Right lobe of liver (tissue), 4 donors: Measurements from ENCODE around the gene DRC1.

ENCODE experiments used
- POLR2A ChIP-seq: fragments of 450-650 bp; IDR thresholded peaks from one replicate; pipeline ENCODE4 v1.6.1; 2017; ENCODE audit warnings: antibody characterized with exemption, mild to moderate bottlenecking
- TF ChIP-seq, protein P1 (sequence below), 4 donors: fragments of 200-600 bp in 3 of 4; fragments of 450-650 bp in 1 of 4; IDR thresholded peaks; one replicate each; pipeline versions ENCODE4 v1.5.1 to v1.8.0; 2016 to 2022; ENCODE audit warnings: antibody characterized with exemption in 4 of 4, mild to moderate bottlenecking in 2 of 4
- donor health status: DM: no; HTN: no; CAD: no.
- donor health status: DM: no; HTN: no; CAD: no.
- donor health status: DM: no; HTN: yes; CAD: no.

DNA sequence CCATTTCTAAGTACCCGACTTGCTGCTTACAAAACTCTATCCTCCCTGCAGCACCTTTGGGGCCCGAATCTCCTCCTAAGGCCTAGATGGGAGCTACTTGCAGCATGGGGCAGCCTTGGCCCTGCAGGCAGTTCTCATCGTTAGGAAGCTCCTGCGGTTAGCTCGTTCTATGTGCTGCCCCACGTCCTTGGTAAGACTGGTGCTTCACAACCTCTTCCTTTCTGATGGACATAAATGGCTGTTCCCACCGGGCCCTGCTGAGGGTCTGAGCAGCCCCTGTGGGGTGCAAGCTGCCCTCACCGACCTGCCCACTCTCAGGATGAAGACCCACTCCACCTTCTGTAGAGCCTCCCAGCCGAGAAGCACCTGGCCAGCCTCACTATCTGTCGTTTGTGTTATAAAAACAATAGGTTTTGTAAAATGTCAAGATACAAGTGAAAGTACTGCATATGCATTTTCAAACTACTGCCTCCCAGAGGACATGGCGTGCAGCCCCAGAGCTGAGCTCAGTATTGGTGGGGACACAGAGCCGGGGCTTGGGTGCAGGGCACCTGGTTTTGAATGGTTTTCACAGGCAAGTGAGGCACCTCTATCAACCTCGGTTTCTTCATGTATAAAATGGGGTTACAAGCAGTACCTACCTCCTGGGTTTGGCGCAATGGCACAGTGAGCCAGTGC lies 56.8 kb downstream of the DRC1 start:
- TF ChIP-seq, protein P1, sequence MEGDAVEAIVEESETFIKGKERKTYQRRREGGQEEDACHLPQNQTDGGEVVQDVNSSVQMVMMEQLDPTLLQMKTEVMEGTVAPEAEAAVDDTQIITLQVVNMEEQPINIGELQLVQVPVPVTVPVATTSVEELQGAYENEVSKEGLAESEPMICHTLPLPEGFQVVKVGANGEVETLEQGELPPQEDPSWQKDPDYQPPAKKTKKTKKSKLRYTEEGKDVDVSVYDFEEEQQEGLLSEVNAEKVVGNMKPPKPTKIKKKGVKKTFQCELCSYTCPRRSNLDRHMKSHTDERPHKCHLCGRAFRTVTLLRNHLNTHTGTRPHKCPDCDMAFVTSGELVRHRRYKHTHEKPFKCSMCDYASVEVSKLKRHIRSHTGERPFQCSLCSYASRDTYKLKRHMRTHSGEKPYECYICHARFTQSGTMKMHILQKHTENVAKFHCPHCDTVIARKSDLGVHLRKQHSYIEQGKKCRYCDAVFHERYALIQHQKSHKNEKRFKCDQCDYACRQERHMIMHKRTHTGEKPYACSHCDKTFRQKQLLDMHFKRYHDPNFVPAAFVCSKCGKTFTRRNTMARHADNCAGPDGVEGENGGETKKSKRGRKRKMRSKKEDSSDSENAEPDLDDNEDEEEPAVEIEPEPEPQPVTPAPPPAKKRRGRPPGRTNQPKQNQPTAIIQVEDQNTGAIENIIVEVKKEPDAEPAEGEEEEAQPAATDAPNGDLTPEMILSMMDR (IDR thresholded peaks at IDR 0.05), result no peak
- no peak for TF ChIP-seq POLR2A
